Mesendoderm (in vitro differentiated cells): ENCODE measurements around the gene SPATA32.
A peak's percentile ranks its signal among the peaks of the same experiment; 100 is the strongest.

Experiments used
- DNase-seq: peaks from one replicate; pipeline ENCODE4 v3.0.0; 2013
- H2AK5ac ChIP-seq: 2 replicates; pipeline ENCODE4 v1.6.1; 2013; ENCODE audit warnings: low read length, inconsistent platforms
- H2BK120ac ChIP-seq: 2 replicates; pipeline ENCODE4 v1.6.1; 2013; ENCODE audit warnings: low read depth, mild to moderate bottlenecking, low read length, moderate library complexity, mixed read lengths
- H2BK15ac ChIP-seq: replicated peaks from 2 replicates; pipeline ENCODE4 v1.6.1; 2013; ENCODE audit warnings: low read depth, mild to moderate bottlenecking, moderate library complexity
- H2BK5ac ChIP-seq: 2 replicates; pipeline ENCODE4 v1.6.1; 2013; ENCODE audit warnings: low read length, inconsistent platforms
- H3K18ac ChIP-seq: 2 replicates; pipeline ENCODE4 v1.6.1; 2013; ENCODE audit warnings: mild to moderate bottlenecking, low read length, mixed read lengths
- H3K23ac ChIP-seq: one replicate; pipeline ENCODE4 v1.6.1; 2013; ENCODE audit warnings: low read length
- H3K27ac ChIP-seq: 2 replicates; pipeline ENCODE4 v1.5.1; 2013; ENCODE audit warnings: low read depth, mild to moderate bottlenecking, inconsistent platforms, low read length, moderate library complexity
- H3K27me3 ChIP-seq: 2 replicates; pipeline ENCODE4 v1.6.1; 2013; ENCODE audit warnings: low read length, control low read depth, mild to moderate bottlenecking, inconsistent platforms; ENCODE audit not compliant: insufficient read depth, poor library complexity
- H3K36me3 ChIP-seq: 2 replicates; pipeline ENCODE4 v1.6.1; 2013; ENCODE audit warnings: low read length, inconsistent platforms; ENCODE audit not compliant: control insufficient read depth, insufficient read depth
- H3K4ac ChIP-seq: one replicate; pipeline ENCODE4 v1.6.1; 2013; ENCODE audit warnings: low read depth, mild to moderate bottlenecking, low read length, moderate library complexity
- H3K4me1 ChIP-seq: 2 replicates; pipeline ENCODE4 v1.6.1; 2013; ENCODE audit warnings: low read depth, low read length, inconsistent platforms; ENCODE audit not compliant: control insufficient read depth
- H3K4me2 ChIP-seq: 2 replicates; pipeline ENCODE4 v1.6.1; 2013; ENCODE audit warnings: low read length
- H3K4me3 ChIP-seq: 2 replicates; pipeline ENCODE4 v1.5.1; 2013; ENCODE audit warnings: mild to moderate bottlenecking, low read length
- H3K56ac ChIP-seq: one replicate; pipeline ENCODE4 v1.6.1; 2013; ENCODE audit warnings: low read length
- H3K79me1 ChIP-seq: 2 replicates; pipeline ENCODE4 v1.6.1; 2013; ENCODE audit warnings: low read length, inconsistent platforms
- H3K79me2 ChIP-seq: 2 replicates; pipeline ENCODE4 v1.6.1; 2013; ENCODE audit warnings: mild to moderate bottlenecking, low read length; ENCODE audit not compliant: control insufficient read depth, insufficient read depth
- H3K9ac ChIP-seq: 2 replicates; pipeline ENCODE4 v1.6.1; 2013; ENCODE audit warnings: low read length, inconsistent platforms
- H4K5ac ChIP-seq: one replicate; pipeline ENCODE4 v1.6.1; 2013; ENCODE audit warnings: low read length
- H4K8ac ChIP-seq: one replicate; pipeline ENCODE4 v1.6.1; 2013; ENCODE audit warnings: low read depth, mild to moderate bottlenecking, control low read depth, low read length, moderate library complexity
- WGBS: extraction: QIAGEN DNeasy Blood & Tissue Kit; methylation state at CpG from one replicate; pipeline ENCODE4 v1.1.7; 2013; ENCODE audit warnings: low lambda C conversion rate, missing lambda C conversion rate; ENCODE audit not compliant: insufficient coverage; ENCODE audit errors: extremely low coverage; 5-methylcytosine and 5-hydroxymethylcytosine counted together

SPATA32 gene

GRCh38 chr17:45244725-45245656 is 16.9 kb downstream of the SPATA32 start:
- WGBS: no CpG with 5 or more reads among the region's 21 CpGs
- H3K27me3 ChIP-seq: no peaks in the 10 kb centered on the region
- no peak overlapping the region for H3K4me3 ChIP-seq

GRCh38 chr17:45243750-45244149 is 18.1 kb downstream of the SPATA32 start:
- H3K27ac ChIP-seq: no peak overlapping the region
- no peak overlapping the region for H2AK5ac ChIP-seq
- H4K5ac ChIP-seq: no peak overlapping the region
- no peak overlapping the region for H3K56ac ChIP-seq
- no peak overlapping the region for H3K9ac ChIP-seq
- H3K79me2 ChIP-seq: no peaks in the 10 kb centered on the region
- H3K4me1 ChIP-seq: peaks cover 3% of the 10 kb centered on the region
- no peak overlapping the region for H3K4ac ChIP-seq
- no peak overlapping the region for H2BK5ac ChIP-seq
- H3K4me3 ChIP-seq: no peak overlapping the region
- H3K27me3 ChIP-seq: no peaks in the 10 kb centered on the region
- DNase-seq: no peak
- H3K79me1 ChIP-seq: no peaks in the 10 kb centered on the region
- no peak overlapping the region for H3K4me2 ChIP-seq
- no peak overlapping the region for H4K8ac ChIP-seq
- no peak overlapping the region for H3K23ac ChIP-seq
- no peak overlapping the region for H3K18ac ChIP-seq
- H2BK120ac ChIP-seq: no peak overlapping the region
- no peak overlapping the region for H2BK15ac ChIP-seq
- WGBS: no CpG with 5 or more reads among the region's 18 CpGs
- H3K36me3 ChIP-seq: no peaks in the 10 kb centered on the region

More at GRCh38 chr17:45244725-45245656, 16.9 kb downstream of the SPATA32 start:
- H2BK120ac ChIP-seq: no peak overlapping the region
- no peak overlapping the region for H4K8ac ChIP-seq
- H3K36me3 ChIP-seq: no peaks in the 10 kb centered on the region
- no peak overlapping the region for H3K4ac ChIP-seq
- H2BK5ac ChIP-seq: no peak overlapping the region
- no peak overlapping the region for H3K23ac ChIP-seq
- H3K9ac ChIP-seq: no peak overlapping the region
- no peak overlapping the region for H2BK15ac ChIP-seq
- no peak overlapping the region for H2AK5ac ChIP-seq
- no peak overlapping the region for H3K56ac ChIP-seq
- H3K4me2 ChIP-seq: no peak overlapping the region
- no peaks in the 10 kb centered on the region for H3K79me2 ChIP-seq
- H3K4me1 ChIP-seq: peaks cover 3% of the 10 kb centered on the region
- H3K27ac ChIP-seq: no peak overlapping the region
- H3K79me1 ChIP-seq: peaks cover 4% of the 10 kb centered on the region
- DNase-seq: no peak
- H3K18ac ChIP-seq: no peak overlapping the region
- no peak overlapping the region for H4K5ac ChIP-seq

GRCh38 chr17:45242029-45242414 is 19.9 kb downstream of the SPATA32 start:
- Histone ChIP-seq H3K27me3 (no peaks in the 10 kb centered on the region), H2AK5ac (no peak overlapping the region), H3K18ac (no peak overlapping the region), H4K8ac (no peak overlapping the region), H3K23ac (no peak overlapping the region), H2BK5ac (no peak overlapping the region), H3K9ac (no peak overlapping the region), H2BK120ac (no peak overlapping the region), H3K4me3 (no peak overlapping the region), H3K79me2 (no peaks in the 10 kb centered on the region), H3K4ac (no peak overlapping the region), H4K5ac (no peak overlapping the region), H3K27ac (no peak overlapping the region), H3K36me3 (no peaks in the 10 kb centered on the region), H3K4me1 (peaks cover 3% of the 10 kb centered on the region), H3K79me1 (no peaks in the 10 kb centered on the region), H3K4me2 (no peak overlapping the region), H3K56ac (no peak overlapping the region), H2BK15ac (no peak overlapping the region)
- DNase-seq: no peak
- no CpG with 5 or more reads among the region's 18 CpGs for WGBS

- no peak overlapping the region for H4K5ac ChIP-seq
- H2AK5ac ChIP-seq: no peak overlapping the region
- H3K4ac ChIP-seq: no peak overlapping the region
- H3K9ac ChIP-seq: peak overlapping the region; percentile 0
- no peak overlapping the region for H2BK120ac ChIP-seq
- H3K27me3 ChIP-seq: no peaks in the 10 kb centered on the region
- no CpG with 5 or more reads among the region's 62 CpGs for WGBS
- H3K4me2 ChIP-seq: peak overlapping the region; percentile 8
- peaks cover 1% of the 10 kb centered on the region for H3K4me1 ChIP-seq
- no peak overlapping the region for H2BK5ac ChIP-seq
- no peaks in the 10 kb centered on the region for H3K79me2 ChIP-seq
- H3K18ac ChIP-seq: no peak overlapping the region
- DNase-seq: peak; percentile 36
- H4K8ac ChIP-seq: peak overlapping the region; percentile 68
- no peak overlapping the region for H3K27ac ChIP-seq
- no peak overlapping the region for H2BK15ac ChIP-seq
- no peak overlapping the region for H3K23ac ChIP-seq
- H3K4me3 ChIP-seq: no peak overlapping the region
- H3K79me1 ChIP-seq: no peaks in the 10 kb centered on the region
- no peaks in the 10 kb centered on the region for H3K36me3 ChIP-seq
- peak overlapping the region; percentile 63 for H3K56ac ChIP-seq
Measured at GRCh38 chr17:45241328-45242028, 20.4 kb downstream of the SPATA32 start.

- no CpG with 5 or more reads among the region's 21 CpGs for WGBS
- peak overlapping the region; percentile 8 for H3K4me2 ChIP-seq
- no peak overlapping the region for H4K8ac ChIP-seq
- H3K9ac ChIP-seq: peak overlapping the region; percentile 0
- no peak for DNase-seq
- H3K18ac ChIP-seq: no peak overlapping the region
- H3K56ac ChIP-seq: peak overlapping the region; percentile 9
- no peaks in the 10 kb centered on the region for H3K79me1 ChIP-seq
- H3K36me3 ChIP-seq: no peaks in the 10 kb centered on the region
- H3K27me3 ChIP-seq: no peaks in the 10 kb centered on the region
- H3K23ac ChIP-seq: no peak overlapping the region
- no peak overlapping the region for H2BK5ac ChIP-seq
- H4K5ac ChIP-seq: no peak overlapping the region
- H3K27ac ChIP-seq: no peak overlapping the region
- no peaks in the 10 kb centered on the region for H3K4me1 ChIP-seq
- no peaks in the 10 kb centered on the region for H3K79me2 ChIP-seq
- no peak overlapping the region for H2AK5ac ChIP-seq
- H2BK120ac ChIP-seq: no peak overlapping the region
- no peak overlapping the region for H2BK15ac ChIP-seq
- H3K4ac ChIP-seq: no peak overlapping the region
- H3K4me3 ChIP-seq: no peak overlapping the region
Measured at GRCh38 chr17:45240905-45241327, 21.0 kb downstream of the SPATA32 start.
